ENCODE data around the gene CACHD1.

CACHD1 gene

GRCh38 chr1:64515427-64515826, 45.5 kb downstream of the CACHD1 start:
- Histone ChIP-seq H3K9me3 (replicated peaks; ENCODE audit: low read length) (no peaks in the 10 kb centered on the region), H3K36me3 (ENCODE audit: insufficient read depth, low read length) (no peaks in the 10 kb centered on the region), H3K9ac (ENCODE audit: low read depth, low read length) (no peak overlapping the region), H3K27me3 (ENCODE audit: control insufficient read depth, insufficient read depth, low read length) (no peaks in the 10 kb centered on the region), H3K4me2 (ENCODE audit: low read length) (peak overlapping the region; percentile 35), H3K4me1 (ENCODE audit: control insufficient read depth, insufficient read depth, low read length) (peaks cover 58% of the 10 kb centered on the region), H3K4me3 (ENCODE audit: low read length) (no peak overlapping the region)

GRCh38 chr1:64516301-64516700, 46.4 kb downstream of the CACHD1 start:
- H3K9ac ChIP-seq (ENCODE audit: low read depth, low read length): no peak overlapping the region
- no peaks in the 10 kb centered on the region for H3K9me3 ChIP-seq (replicated peaks; ENCODE audit: low read length)
- H3K36me3 ChIP-seq (ENCODE audit: insufficient read depth, low read length): no peaks in the 10 kb centered on the region
- peak overlapping the region; percentile 61 for H3K4me2 ChIP-seq (ENCODE audit: low read length)
- H3K27me3 ChIP-seq (ENCODE audit: control insufficient read depth, insufficient read depth, low read length): no peaks in the 10 kb centered on the region
- H3K4me1 ChIP-seq (ENCODE audit: control insufficient read depth, insufficient read depth, low read length): peaks cover 62% of the 10 kb centered on the region
- H3K4me3 ChIP-seq (ENCODE audit: low read length): peak overlapping the region; percentile 13

- Histone ChIP-seq H3K9ac (ENCODE audit: low read depth, low read length) (peak overlapping the region; percentile 1), H3K27me3 (ENCODE audit: control insufficient read depth, insufficient read depth, low read length) (no peaks in the 10 kb centered on the region), H3K4me3 (ENCODE audit: low read length) (no peak overlapping the region), H3K36me3 (ENCODE audit: insufficient read depth, low read length) (no peaks in the 10 kb centered on the region), H3K4me2 (ENCODE audit: low read length) (peak overlapping the region; percentile 61), H3K9me3 (replicated peaks; ENCODE audit: low read length) (no peaks in the 10 kb centered on the region), H3K4me1 (ENCODE audit: control insufficient read depth, insufficient read depth, low read length) (peaks cover 62% of the 10 kb centered on the region)
Observed at GRCh38 chr1:64516803-64517568, 47.1 kb downstream of the CACHD1 start.

- Histone ChIP-seq H3K4me1 (ENCODE audit: control insufficient read depth, insufficient read depth, low read length) (peaks cover 62% of the 10 kb centered on the region), H3K27me3 (ENCODE audit: control insufficient read depth, insufficient read depth, low read length) (no peaks in the 10 kb centered on the region), H3K36me3 (ENCODE audit: insufficient read depth, low read length) (no peaks in the 10 kb centered on the region), H3K9ac (ENCODE audit: low read depth, low read length) (no peak overlapping the region), H3K9me3 (replicated peaks; ENCODE audit: low read length) (no peaks in the 10 kb centered on the region), H3K4me2 (ENCODE audit: low read length) (peak overlapping the region; percentile 19), H3K4me3 (ENCODE audit: low read length) (no peak overlapping the region)
Observed at GRCh38 chr1:64517640-64518039, 47.7 kb downstream of the CACHD1 start.

- Histone ChIP-seq H3K27me3 (ENCODE audit: control insufficient read depth, insufficient read depth, low read length) (no peaks in the 10 kb centered on the region), H3K4me2 (ENCODE audit: low read length) (no peak overlapping the region), H3K9me3 (replicated peaks; ENCODE audit: low read length) (no peaks in the 10 kb centered on the region), H3K4me1 (ENCODE audit: control insufficient read depth, insufficient read depth, low read length) (peaks cover 58% of the 10 kb centered on the region), H3K36me3 (ENCODE audit: insufficient read depth, low read length) (no peaks in the 10 kb centered on the region), H3K4me3 (ENCODE audit: low read length) (no peak overlapping the region), H3K9ac (ENCODE audit: low read depth, low read length) (no peak overlapping the region)
Observed at GRCh38 chr1:64518692-64519481, 49.0 kb downstream of the CACHD1 start.

- Histone ChIP-seq H3K4me1 (ENCODE audit: control insufficient read depth, insufficient read depth, low read length) (peaks cover 55% of the 10 kb centered on the region), H3K27me3 (ENCODE audit: control insufficient read depth, insufficient read depth, low read length) (no peaks in the 10 kb centered on the region), H3K4me3 (ENCODE audit: low read length) (no peak overlapping the region), H3K9me3 (replicated peaks; ENCODE audit: low read length) (no peaks in the 10 kb centered on the region), H3K4me2 (ENCODE audit: low read length) (peak overlapping the region; percentile 41), H3K9ac (ENCODE audit: low read depth, low read length) (no peak overlapping the region), H3K36me3 (ENCODE audit: insufficient read depth, low read length) (no peaks in the 10 kb centered on the region)
Observed at GRCh38 chr1:64519901-64520300, 50.0 kb downstream of the CACHD1 start.

GRCh38 chr1:64522740-64523139, 52.8 kb downstream of the CACHD1 start:
- no peaks in the 10 kb centered on the region for H3K27me3 ChIP-seq (ENCODE audit: control insufficient read depth, insufficient read depth, low read length)
- no peaks in the 10 kb centered on the region for H3K9me3 ChIP-seq (replicated peaks; ENCODE audit: low read length)
- H3K4me2 ChIP-seq (ENCODE audit: low read length): no peak overlapping the region
- peaks cover 49% of the 10 kb centered on the region for H3K4me1 ChIP-seq (ENCODE audit: control insufficient read depth, insufficient read depth, low read length)
- no peaks in the 10 kb centered on the region for H3K36me3 ChIP-seq (ENCODE audit: insufficient read depth, low read length)
- H3K4me3 ChIP-seq (ENCODE audit: low read length): no peak overlapping the region
- no peak overlapping the region for H3K9ac ChIP-seq (ENCODE audit: low read depth, low read length)

GRCh38 chr1:64523413-64524337, 53.7 kb downstream of the CACHD1 start:
- Histone ChIP-seq H3K36me3 (ENCODE audit: insufficient read depth, low read length) (no peaks in the 10 kb centered on the region), H3K27me3 (ENCODE audit: control insufficient read depth, insufficient read depth, low read length) (no peaks in the 10 kb centered on the region), H3K9me3 (replicated peaks; ENCODE audit: low read length) (no peaks in the 10 kb centered on the region), H3K4me2 (ENCODE audit: low read length) (no peak overlapping the region), H3K4me3 (ENCODE audit: low read length) (no peak overlapping the region), H3K9ac (ENCODE audit: low read depth, low read length) (no peak overlapping the region), H3K4me1 (ENCODE audit: control insufficient read depth, insufficient read depth, low read length) (peaks cover 46% of the 10 kb centered on the region)

- H3K36me3 ChIP-seq (ENCODE audit: insufficient read depth, low read length): no peaks in the 10 kb centered on the region
- no peaks in the 10 kb centered on the region for H3K27me3 ChIP-seq (ENCODE audit: control insufficient read depth, insufficient read depth, low read length)
- no peaks in the 10 kb centered on the region for H3K9me3 ChIP-seq (replicated peaks; ENCODE audit: low read length)
- H3K4me2 ChIP-seq (ENCODE audit: low read length): no peak overlapping the region
- peaks cover 40% of the 10 kb centered on the region for H3K4me1 ChIP-seq (ENCODE audit: control insufficient read depth, insufficient read depth, low read length)
- no peak overlapping the region for H3K4me3 ChIP-seq (ENCODE audit: low read length)
- no peak overlapping the region for H3K9ac ChIP-seq (ENCODE audit: low read depth, low read length)
Observed at GRCh38 chr1:64524614-64525013, 54.7 kb downstream of the CACHD1 start.

- Histone ChIP-seq H3K4me1 (ENCODE audit: control insufficient read depth, insufficient read depth, low read length) (peaks cover 34% of the 10 kb centered on the region), H3K9me3 (replicated peaks; ENCODE audit: low read length) (no peaks in the 10 kb centered on the region), H3K9ac (ENCODE audit: low read depth, low read length) (no peak overlapping the region), H3K36me3 (ENCODE audit: insufficient read depth, low read length) (no peaks in the 10 kb centered on the region), H3K4me2 (ENCODE audit: low read length) (peak overlapping the region; percentile 74), H3K4me3 (ENCODE audit: low read length) (peak overlapping the region; percentile 4), H3K27me3 (ENCODE audit: control insufficient read depth, insufficient read depth, low read length) (no peaks in the 10 kb centered on the region)
Observed at GRCh38 chr1:64525116-64525686, 55.3 kb downstream of the CACHD1 start.

GRCh38 chr1:64526312-64526711, 56.4 kb downstream of the CACHD1 start:
- H3K9ac ChIP-seq (ENCODE audit: low read depth, low read length): no peak overlapping the region
- H3K27me3 ChIP-seq (ENCODE audit: control insufficient read depth, insufficient read depth, low read length): no peaks in the 10 kb centered on the region

More at GRCh38 chr1:64526312-64526711, 56.4 kb downstream of the CACHD1 start:
- peak overlapping the region; percentile 74 for H3K4me2 ChIP-seq (ENCODE audit: low read length)
- H3K36me3 ChIP-seq (ENCODE audit: insufficient read depth, low read length): no peaks in the 10 kb centered on the region
- no peak overlapping the region for H3K4me3 ChIP-seq (ENCODE audit: low read length)
- peaks cover 28% of the 10 kb centered on the region for H3K4me1 ChIP-seq (ENCODE audit: control insufficient read depth, insufficient read depth, low read length)
- no peaks in the 10 kb centered on the region for H3K9me3 ChIP-seq (replicated peaks; ENCODE audit: low read length)

Measured in skeletal muscle satellite cell (primary cell).